Fibroblast of pulmonary artery (primary cell): ENCODE data around the gene KLHL2.
"Not testable (repeated sequence)": the region's sequence is repeated elsewhere in the genome, so short reads cannot be mapped to it uniquely, and the experiment has no call there.

Source experiments
- DNase-seq: peaks from one replicate; pipeline ENCODE4 v3.0.0-alpha.2; 2010; ENCODE audit warnings: low read depth
- H3K4me3 ChIP-seq: replicated peaks from 2 replicates; pipeline ENCODE4 v1.5.1; 2011; ENCODE audit warnings: low read depth, mild to moderate bottlenecking, control low read depth, low read length, moderate library complexity
- TF ChIP-seq, protein P1 (sequence below): IDR thresholded peaks from 2 replicates; pipeline ENCODE4 v1.5.1; 2011; ENCODE audit warnings: mild to moderate bottlenecking, control low read depth, low read length, inconsistent platforms; ENCODE audit errors: missing control alignments

Gene KLHL2

DNA sequence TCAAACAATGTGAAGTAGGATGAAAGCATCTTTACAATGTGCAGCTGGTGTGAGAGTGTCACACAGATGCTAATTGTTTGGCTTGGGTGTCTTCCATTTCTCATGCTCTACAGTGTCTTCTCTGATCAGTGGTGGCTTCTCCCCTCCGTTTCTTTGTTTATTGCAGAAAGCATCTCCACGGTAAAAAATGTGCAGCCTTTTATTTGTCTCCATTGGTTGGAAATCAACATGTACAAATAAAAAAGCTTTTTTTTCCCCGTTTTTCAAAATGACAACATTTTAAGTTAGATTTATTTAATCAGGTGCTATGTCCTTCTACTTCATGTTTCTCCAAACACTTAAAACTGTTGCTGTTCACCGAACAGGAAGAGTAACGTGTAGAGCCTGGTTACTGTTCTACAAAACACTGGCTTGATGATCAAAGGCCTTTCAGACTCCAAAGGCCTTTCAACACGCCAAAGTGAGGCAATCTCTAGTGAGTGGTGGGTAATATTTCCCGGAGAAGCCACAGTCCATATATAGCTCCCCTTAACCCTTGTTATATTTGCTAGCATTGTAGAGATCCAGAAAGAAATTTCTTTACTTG is 48.8 kb downstream of the KLHL2 start:
- peak; percentile 24 for DNase-seq
- not testable (repeated sequence) for H3K4me3 ChIP-seq

DNA sequence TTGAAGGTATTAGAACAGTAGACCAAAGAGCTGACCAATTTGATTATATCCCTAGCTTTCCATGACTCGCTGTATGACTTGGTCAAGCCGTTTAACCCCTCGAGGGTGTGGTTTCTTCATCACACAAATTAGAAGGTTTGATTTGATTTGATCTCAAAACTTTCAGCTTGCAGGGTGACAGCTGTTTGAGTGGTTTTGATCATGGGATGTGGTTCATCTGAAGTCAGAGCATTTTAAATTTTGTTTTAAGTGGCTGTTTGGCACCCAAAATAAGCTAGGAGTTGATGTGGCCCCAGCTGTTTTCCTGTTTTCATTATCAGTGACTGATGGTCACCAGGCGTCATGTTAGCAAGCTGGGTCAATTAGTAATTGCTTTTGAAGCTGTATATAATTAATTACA is 52.4 kb downstream of the KLHL2 start:
- not testable (repeated sequence) for DNase-seq, H3K4me3 ChIP-seq

DNA sequence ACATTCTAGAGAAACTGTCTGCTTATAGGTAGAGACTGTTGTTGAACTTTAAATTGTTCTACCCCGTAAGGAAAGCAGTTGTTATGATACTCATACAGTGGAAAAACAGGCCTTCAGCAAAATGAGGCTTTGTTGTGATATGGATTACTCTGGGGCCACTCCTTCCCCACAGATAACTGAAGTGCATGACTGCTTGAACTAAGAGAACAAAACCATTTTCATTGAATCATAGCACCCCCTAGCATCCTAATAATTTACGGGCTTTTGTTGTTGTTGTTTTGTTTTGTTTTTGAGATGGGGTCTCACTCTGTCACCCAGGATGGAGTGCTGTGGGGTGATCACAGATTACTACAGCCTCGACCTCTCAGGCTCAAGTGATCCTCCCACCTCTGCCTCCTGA is 54.9 kb downstream of the KLHL2 start:
- not testable (repeated sequence) for H3K4me3 ChIP-seq, DNase-seq

DNA sequence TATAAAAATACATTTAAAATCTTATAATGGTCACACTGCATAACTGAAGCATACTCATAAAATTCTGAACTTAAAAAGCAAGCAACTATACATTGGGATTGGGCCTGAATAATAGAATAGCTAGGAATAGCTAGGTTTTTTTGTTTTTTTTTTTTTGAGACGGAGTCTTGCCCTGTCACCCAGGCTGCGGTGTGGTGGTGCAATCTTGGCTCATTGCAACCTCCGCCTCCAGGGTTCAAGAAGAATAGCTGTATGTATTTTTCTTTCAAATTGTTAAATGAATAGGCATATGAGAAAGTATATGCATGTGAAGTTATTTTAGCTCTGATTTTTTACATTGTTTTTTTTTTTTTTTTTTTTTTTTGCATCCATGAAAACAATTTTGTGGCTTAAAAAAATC is 56.1 kb downstream of the KLHL2 start:
- not testable (repeated sequence) for DNase-seq, H3K4me3 ChIP-seq

GRCh38 chr4:165269931-165270330 is 62.6 kb downstream of the KLHL2 start:
- DNase-seq, H3K4me3 ChIP-seq: not testable (repeated sequence)

- not testable (repeated sequence) for DNase-seq, H3K4me3 ChIP-seq
Observed at GRCh38 chr4:165273443-165273842, 66.1 kb downstream of the KLHL2 start.

- not testable (repeated sequence) for DNase-seq, H3K4me3 ChIP-seq
Observed at GRCh38 chr4:165275357-165275756, 68.0 kb downstream of the KLHL2 start.

DNA sequence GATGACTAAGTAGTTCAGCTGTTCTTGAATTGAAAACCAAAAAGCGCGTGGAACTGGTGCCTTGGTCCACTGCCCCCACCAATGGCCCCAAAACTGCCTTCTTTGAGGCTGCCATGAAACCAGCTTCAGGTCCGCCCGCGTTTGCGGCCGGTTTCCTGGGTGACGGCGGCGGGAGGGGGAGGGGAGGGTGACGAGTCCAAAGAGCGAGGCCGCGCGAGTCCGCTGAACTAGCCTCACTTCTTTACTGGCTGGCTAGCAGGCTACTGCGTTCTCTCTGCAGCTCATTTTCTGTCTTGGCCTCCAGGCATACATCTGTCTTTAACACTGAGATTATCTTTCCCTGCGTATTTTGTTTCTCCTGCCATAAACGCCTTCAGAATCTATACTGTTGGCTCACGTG is 72.2 kb downstream of the KLHL2 start:
- DNase-seq, result not testable (repeated sequence)

DNA sequence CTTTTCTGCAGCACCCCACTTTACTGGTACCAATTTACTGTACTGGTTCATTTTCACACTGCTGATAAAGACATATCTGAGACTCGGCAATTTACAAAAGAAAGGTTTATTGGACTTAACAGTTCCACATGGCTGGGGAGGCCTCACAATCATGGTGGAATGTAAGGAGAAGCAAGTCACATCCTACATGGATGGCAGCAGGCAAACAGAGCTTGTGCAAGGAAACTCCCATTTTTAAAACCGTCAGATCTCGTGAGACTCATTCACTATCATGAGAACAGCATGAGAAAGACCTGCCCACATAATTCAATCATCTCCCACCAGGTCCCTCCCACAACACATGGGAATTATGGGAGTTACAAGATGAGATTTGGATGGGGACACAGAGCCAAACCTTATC is 77.3 kb downstream of the KLHL2 start:
- DNase-seq, H3K4me3 ChIP-seq: not testable (repeated sequence)

More for the DNA sequence above, 72.2 kb downstream of the KLHL2 start:
- not testable (repeated sequence) for H3K4me3 ChIP-seq

DNA sequence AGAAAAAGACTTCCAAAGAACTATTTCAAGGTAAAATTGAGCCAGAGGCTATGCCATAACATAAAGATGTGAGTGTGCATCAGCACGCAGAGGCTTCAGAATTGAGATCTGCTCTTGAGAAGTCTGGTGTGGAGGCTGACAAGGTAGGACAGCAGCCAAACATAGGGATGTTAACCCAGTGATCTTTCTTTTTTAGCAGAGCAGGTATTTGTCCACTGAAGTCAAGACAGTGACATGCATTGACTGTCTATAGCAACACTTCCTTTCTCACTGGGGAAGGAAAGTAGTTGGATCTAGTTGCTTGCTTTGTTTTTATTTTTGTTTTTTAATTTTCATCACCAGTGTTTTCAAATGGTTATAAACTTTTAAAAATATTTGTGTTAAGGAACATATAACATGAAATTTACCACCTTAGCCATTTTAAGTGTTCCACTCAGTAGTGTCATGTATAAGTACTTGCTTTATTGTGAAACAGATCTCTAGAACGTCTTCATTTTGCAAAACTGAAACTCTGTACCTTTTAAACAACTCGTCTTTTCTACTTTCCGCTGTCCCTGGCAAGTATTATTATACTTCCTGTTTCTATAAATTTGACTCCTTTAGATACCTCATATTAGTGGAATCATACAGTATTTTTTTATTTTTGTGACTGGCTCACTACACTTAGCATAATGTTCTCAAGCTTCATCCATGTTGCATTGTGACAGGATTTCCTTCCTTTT is 79.4 kb downstream of the KLHL2 start:
- H3K4me3 ChIP-seq, DNase-seq: not testable (repeated sequence)

GRCh38 chr4:165288226-165288625 is 80.9 kb downstream of the KLHL2 start:
- no peak for DNase-seq
- no peak overlapping the region for H3K4me3 ChIP-seq
- TF ChIP-seq, protein P1, sequence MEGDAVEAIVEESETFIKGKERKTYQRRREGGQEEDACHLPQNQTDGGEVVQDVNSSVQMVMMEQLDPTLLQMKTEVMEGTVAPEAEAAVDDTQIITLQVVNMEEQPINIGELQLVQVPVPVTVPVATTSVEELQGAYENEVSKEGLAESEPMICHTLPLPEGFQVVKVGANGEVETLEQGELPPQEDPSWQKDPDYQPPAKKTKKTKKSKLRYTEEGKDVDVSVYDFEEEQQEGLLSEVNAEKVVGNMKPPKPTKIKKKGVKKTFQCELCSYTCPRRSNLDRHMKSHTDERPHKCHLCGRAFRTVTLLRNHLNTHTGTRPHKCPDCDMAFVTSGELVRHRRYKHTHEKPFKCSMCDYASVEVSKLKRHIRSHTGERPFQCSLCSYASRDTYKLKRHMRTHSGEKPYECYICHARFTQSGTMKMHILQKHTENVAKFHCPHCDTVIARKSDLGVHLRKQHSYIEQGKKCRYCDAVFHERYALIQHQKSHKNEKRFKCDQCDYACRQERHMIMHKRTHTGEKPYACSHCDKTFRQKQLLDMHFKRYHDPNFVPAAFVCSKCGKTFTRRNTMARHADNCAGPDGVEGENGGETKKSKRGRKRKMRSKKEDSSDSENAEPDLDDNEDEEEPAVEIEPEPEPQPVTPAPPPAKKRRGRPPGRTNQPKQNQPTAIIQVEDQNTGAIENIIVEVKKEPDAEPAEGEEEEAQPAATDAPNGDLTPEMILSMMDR, result no peak

DNA sequence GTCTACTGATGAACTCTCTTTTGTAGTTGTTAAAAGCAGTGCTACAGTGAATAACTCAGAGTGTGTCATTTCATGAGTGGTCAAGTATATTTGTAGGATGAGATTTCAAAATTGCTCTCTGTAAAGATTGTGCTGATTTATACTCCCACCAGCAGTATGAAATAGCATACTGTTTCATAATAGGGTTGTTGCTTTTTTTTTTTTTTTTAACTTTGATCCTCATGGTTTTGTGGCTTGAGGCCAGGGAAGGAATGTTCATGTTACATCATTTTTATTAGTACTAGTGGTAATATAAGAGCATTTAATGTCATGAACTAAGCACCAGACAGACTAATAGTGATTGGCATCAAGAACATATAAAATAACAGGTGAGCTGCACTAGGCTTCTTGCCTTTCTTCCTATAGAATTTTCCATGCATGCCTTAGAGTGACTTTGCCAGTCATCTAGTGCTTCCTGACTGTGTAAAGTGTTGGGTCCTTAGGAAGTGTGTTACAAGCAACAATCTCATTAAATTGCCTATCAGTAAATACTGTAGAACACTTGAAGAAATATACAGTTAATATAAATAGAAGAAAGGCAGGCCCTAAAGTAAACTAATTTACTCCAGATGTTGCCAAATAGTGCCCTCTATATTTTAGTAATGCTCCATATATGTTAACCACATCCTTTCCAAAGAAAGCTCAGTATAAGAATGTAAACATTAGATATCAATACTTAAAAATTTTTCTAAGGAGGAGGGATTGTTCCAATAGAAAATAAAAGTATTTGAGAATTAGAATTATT is 81.5 kb downstream of the KLHL2 start:
- TF ChIP-seq, protein P1, result no peak
- peak; percentile 91 for DNase-seq

More for the DNA sequence above, 81.5 kb downstream of the KLHL2 start:
- no peak overlapping the region for H3K4me3 ChIP-seq
